Measurements from ENCODE around the gene IWS1. TPM values are rescaled to one million over a fixed set of nuclear protein-coding genes. Genes with fewer than 3 reads are reported as not detected.
"Not testable (repeated sequence)": the region's sequence is repeated elsewhere in the genome, so short reads cannot be mapped to it uniquely, and the experiment has no call there.

Gene IWS1
- total RNA-seq, 4 donors from 2014 or later = 36.9 to 43.9 (median 39.6) TPM

DNA sequence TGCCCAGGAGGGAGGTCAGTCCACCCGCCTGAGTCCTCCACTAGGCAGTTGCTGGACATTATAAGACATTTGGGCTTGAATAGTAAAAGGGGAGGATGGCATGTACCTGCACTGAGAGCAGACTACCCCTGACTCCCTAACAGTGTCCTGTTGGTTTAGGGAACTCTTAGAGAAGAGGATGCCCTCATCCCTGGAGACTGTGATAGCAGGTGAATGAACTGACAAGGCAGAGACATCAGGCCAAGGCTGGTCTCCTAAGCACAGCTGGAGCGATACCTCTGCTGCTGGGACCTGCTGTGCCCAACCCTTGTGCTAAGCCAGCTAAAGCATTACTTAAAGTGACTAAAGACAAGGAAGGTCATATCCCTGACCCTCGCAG is 73.3 kb downstream of the IWS1 start:
- H3K4me1 ChIP-seq = no peaks in the 10 kb centered on the region
- WGBS, 2 donors (ENCODE audit: low coverage in 1 of 2) = 100% methylated on average over 1 of the region's 3 CpGs; no CpG with 5 or more reads in 1 of the 2 donors
- no peak for ATAC-seq

DNA sequence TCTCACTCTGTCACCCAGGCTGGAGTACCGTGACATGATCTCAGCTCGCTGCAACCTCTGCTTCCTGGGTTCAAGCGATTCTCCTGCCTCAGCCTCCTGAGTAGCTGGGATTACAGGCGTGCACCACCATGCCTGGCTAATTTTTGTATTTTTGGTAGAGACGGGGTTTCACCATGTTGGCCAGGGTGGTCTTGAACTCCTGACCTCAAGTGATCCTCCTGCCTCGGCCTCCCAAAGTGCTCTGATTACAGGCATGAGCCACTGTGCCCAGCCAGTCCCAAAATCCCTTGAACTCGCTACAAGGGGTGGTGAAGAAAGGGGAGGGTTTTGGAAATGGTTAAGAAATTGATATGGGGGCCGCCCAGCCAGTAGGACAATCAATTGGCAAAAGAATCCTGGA is 73.9 kb downstream of the IWS1 start:
- WGBS, 2 donors (ENCODE audit: low coverage in 1 of 2) = 93 to 97% methylated on average over 5 to 6 of the region's 8 CpGs
- H3K4me3 ChIP-seq, H3K27ac ChIP-seq, ATAC-seq, H3K27me3 ChIP-seq, H3K9me3 ChIP-seq, H3K4me1 ChIP-seq: not testable (repeated sequence)
- peaks cover 0 to 20% of the 10 kb centered on the region in 2 donors for H3K36me3 ChIP-seq

More for the DNA sequence above, 73.3 kb downstream of the IWS1 start:
- Histone ChIP-seq H3K27me3 (no peaks in the 10 kb centered on the region), H3K4me3 (no peak overlapping the region), H3K27ac (no peak overlapping the region), H3K9me3 (no peaks in the 10 kb centered on the region), H3K36me3 (peaks cover 0 to 20% of the 10 kb centered on the region in 2 donors)
- no peak for TF ChIP-seq POLR2AphosphoS5 (IDR thresholded peaks at IDR 0.05)
- no peak for TF ChIP-seq EP300 (IDR thresholded peaks at IDR 0.05)
- no peak for TF ChIP-seq POLR2A (IDR thresholded peaks at IDR 0.05)
- TF ChIP-seq, protein P1, sequence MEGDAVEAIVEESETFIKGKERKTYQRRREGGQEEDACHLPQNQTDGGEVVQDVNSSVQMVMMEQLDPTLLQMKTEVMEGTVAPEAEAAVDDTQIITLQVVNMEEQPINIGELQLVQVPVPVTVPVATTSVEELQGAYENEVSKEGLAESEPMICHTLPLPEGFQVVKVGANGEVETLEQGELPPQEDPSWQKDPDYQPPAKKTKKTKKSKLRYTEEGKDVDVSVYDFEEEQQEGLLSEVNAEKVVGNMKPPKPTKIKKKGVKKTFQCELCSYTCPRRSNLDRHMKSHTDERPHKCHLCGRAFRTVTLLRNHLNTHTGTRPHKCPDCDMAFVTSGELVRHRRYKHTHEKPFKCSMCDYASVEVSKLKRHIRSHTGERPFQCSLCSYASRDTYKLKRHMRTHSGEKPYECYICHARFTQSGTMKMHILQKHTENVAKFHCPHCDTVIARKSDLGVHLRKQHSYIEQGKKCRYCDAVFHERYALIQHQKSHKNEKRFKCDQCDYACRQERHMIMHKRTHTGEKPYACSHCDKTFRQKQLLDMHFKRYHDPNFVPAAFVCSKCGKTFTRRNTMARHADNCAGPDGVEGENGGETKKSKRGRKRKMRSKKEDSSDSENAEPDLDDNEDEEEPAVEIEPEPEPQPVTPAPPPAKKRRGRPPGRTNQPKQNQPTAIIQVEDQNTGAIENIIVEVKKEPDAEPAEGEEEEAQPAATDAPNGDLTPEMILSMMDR (IDR thresholded peaks at IDR 0.05) = no peak

DNA sequence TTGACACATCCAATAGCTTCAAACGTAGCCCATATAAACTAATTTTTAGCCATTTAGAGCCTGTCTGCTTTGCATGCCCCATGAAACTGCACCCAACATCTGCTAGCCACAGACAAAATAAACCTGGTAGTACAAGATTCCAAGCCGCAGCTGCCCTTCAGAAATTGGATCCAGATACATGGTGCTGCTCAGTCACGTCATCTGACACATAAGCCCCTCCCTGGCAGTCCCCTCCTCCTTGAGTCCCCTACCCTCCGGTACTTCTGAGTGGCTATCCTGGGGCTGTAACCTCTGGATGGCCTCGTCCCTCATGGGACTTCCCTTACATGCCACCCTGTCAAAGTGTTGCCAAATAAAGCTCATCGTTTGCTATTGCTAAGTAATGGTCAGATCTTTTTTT is 74.3 kb downstream of the IWS1 start:
- Histone ChIP-seq H3K36me3 (peaks cover 0 to 20% of the 10 kb centered on the region in 2 donors), H3K27me3 (no peaks in the 10 kb centered on the region), H3K27ac (no peak overlapping the region), H3K4me1 (no peaks in the 10 kb centered on the region), H3K9me3 (no peaks in the 10 kb centered on the region), H3K4me3 (no peak overlapping the region)
- TF ChIP-seq POLR2AphosphoS5 (IDR thresholded peaks at IDR 0.05) (no peak), POLR2A (IDR thresholded peaks at IDR 0.05) (no peak), EP300 (IDR thresholded peaks at IDR 0.05) (no peak)
- TF ChIP-seq, protein P1 (IDR thresholded peaks at IDR 0.05) = no peak
- WGBS, 2 donors (ENCODE audit: low coverage in 1 of 2) = 79 to 96% methylated on average over 4 to 5 of the region's 6 CpGs
- ATAC-seq = no peak

DNA sequence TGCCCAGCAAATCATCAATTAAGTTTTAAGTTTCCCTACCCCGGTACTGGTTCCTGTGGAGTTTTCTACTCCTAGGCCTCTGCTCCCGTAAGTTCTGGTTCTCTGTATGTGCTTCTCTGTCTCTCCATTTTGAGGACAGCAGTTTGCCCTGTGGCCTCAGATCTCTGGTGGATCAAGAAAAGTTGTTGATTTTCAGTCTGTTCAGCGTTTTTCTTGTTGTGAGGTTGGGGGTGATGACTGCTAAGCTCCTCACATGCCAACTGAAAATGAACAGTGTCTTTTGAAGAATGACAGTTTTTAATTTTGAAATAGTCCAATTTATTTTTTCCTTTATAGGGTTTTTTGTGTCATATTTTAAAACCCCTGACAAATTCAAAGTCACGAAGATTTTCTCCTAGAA is 76.4 kb downstream of the IWS1 start:
- 80 to 90% methylated on average over 3 to 4 of the region's 4 CpGs for WGBS, 2 donors (ENCODE audit: low coverage in 1 of 2)
- no peak for ATAC-seq

DNA sequence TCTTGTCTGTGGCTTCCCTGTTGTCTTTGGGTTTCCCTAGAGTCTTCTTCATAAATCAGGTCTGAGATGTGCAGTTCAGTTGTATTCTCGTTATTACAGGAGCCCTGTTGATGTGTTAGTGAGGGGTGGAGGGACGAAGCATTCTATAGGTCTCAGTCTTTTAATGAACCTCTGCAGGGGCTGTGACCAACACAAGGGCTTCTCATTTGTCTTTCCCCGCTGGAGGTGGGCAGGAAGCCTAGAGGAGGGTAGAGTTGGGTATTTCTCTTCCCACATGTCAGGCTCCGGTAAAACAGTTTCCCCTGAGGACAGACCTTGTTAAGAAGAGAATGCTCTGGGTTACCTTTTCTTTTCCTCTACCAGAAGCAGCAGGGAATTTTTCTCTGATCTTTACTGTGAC is 76.9 kb downstream of the IWS1 start:
- WGBS, 2 donors (ENCODE audit: low coverage in 1 of 2) = 79% methylated on average over 3 of the region's 4 CpGs; no CpG with 5 or more reads in 1 of the 2 donors
- Histone ChIP-seq H3K4me1 (no peaks in the 10 kb centered on the region), H3K9me3 (no peaks in the 10 kb centered on the region), H3K27me3 (no peaks in the 10 kb centered on the region), H3K4me3 (no peak overlapping the region), H3K36me3 (peaks cover 0 to 14% of the 10 kb centered on the region in 2 donors), H3K27ac (no peak overlapping the region)
- TF ChIP-seq, protein P1 (IDR thresholded peaks at IDR 0.05) = no peak
- TF ChIP-seq EP300 (IDR thresholded peaks at IDR 0.05) (no peak), POLR2A (IDR thresholded peaks at IDR 0.05) (no peak), POLR2AphosphoS5 (IDR thresholded peaks at IDR 0.05) (no peak)
- no peak for ATAC-seq

More for the DNA sequence above, 76.4 kb downstream of the IWS1 start:
- TF ChIP-seq POLR2AphosphoS5 (IDR thresholded peaks at IDR 0.05) (no peak), EP300 (IDR thresholded peaks at IDR 0.05) (no peak)
- TF ChIP-seq, protein P1 (IDR thresholded peaks at IDR 0.05) = no peak
- no peaks in the 10 kb centered on the region for H3K9me3 ChIP-seq
- no peaks in the 10 kb centered on the region for H3K27me3 ChIP-seq
- H3K36me3 ChIP-seq = peaks cover 0 to 17% of the 10 kb centered on the region in 2 donors
- no peak overlapping the region for H3K4me3 ChIP-seq
- no peaks in the 10 kb centered on the region for H3K4me1 ChIP-seq
- H3K27ac ChIP-seq = no peak overlapping the region

All from gastroesophageal sphincter (tissue), 4 donors.